HG03342 (cell line): ENCODE results near the gene KRTAP9-4.
"Not testable (repeated sequence)": the region's sequence is repeated elsewhere in the genome, so short reads cannot be mapped to it uniquely, and the experiment has no call there.

Experiments used
- ATAC-seq: cut with Tn5 transposase; IDR thresholded peaks from one replicate; pipeline ENCODE4 v1.9.1; 2021; ENCODE audit warnings: mild to moderate bottlenecking, moderate library complexity; ENCODE audit not compliant: unreplicated experiment

KRTAP9-4 gene, protein sequence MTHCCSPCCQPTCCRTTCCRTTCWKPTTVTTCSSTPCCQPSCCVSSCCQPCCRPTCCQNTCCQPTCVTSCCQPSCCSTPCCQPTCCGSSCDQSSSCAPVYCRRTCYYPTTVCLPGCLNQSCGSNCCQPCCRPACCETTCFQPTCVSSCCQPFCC

DNA sequence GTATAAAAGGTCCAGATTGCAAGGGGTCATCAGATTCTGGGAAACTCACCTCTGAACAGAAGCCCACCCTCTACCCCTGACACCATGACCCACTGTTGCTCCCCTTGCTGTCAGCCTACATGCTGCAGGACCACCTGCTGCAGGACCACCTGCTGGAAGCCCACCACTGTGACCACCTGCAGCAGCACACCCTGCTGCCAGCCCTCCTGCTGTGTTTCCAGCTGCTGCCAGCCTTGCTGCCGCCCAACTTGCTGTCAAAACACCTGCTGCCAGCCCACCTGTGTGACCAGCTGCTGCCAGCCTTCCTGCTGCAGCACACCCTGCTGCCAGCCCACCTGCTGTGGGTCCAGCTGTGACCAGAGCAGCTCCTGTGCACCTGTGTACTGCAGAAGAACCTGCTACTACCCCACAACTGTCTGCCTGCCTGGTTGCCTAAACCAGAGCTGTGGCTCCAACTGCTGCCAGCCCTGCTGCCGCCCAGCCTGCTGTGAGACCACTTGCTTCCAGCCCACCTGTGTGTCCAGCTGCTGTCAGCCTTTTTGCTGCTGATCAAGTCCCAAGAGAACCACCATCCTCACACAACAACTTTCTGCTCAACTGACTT lies at the start of gene KRTAP9-4:
KRTAP9-4 (plus strand) TSS at position 51 of the 604 bp plus-strand sequence; CDS start at position 85, 34 bp downstream.
- ATAC-seq = not testable (repeated sequence)

DNA sequence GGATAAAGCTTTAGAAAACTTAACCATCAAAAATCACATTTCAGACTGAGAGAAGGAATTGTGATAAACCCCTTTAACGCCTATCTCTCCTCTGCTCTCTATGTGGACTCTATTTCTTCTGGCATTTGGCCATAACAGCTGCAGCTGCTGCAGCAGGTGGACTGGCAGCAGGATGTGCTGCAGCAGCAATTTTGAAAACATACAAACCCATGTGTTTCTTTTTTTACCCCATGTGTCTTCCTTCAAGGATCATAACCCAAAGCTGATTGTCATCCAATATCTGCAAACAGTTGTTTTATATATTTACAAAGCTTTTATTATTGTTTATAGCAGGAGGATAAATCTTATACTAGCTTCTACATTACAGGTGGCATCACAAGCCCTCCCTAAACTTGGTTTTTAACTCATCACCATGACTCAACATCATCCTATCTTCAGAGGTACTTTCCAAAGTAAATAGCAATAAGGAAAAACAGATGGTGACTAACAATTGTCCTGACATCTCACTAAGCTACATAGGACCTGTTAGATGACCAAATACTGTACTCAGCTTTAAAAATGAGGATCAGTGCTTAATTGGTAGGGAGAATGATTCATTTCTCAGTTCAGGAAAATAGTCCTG lies 37.5 kb upstream of the KRTAP9-4 start:
- ATAC-seq = no peak

DNA sequence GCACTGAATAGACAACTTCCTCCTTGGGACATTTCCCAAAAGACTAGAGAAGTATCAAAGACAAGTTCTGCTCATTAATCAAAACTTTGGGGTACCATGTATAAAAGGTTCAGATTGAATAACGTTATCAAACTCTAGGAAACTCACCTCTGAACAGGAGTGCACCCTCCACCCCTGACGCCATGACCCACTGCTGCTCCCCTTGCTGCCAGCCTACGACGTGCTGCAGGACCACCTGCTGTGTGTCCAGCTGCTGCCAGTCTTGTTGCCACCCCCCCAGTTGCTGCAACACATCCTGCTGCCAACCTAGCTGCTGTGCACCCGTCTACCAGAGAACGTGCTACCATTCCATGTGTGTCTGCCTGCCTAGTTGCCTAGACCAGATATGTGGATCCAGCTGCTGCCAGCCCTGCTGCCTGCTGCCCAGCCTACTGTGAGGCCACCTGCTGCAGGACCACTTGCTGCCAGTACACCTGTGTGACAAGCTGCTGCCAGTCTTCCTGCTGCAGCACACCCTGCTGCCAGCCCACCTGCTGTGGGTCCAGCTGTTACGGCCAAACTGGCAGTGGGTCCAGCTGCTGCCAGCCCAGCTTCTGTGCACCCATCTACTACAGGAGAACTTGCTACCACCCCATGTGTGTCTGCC lies 36.8 kb upstream of the KRTAP9-4 start:
- no peak for ATAC-seq

DNA sequence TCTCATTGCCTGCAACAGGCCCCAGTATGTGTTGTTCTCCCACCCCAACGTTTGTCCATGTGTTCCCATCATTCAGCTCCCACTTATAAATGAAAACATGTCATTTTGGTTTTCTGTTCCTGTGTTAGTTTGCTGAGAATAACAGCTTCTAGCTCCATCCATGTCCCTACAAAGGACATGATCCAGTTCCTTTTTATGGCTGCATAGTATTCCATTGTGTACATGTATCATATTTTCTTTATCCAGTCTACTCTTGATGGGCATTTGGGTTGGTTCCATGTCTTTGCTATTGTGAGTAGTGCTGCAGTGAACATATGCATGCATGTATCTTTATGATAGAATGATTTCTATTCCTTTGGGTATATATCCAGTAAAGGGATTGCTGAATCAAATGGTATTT lies 33.8 kb upstream of the KRTAP9-4 start:
- ATAC-seq = no peak

DNA sequence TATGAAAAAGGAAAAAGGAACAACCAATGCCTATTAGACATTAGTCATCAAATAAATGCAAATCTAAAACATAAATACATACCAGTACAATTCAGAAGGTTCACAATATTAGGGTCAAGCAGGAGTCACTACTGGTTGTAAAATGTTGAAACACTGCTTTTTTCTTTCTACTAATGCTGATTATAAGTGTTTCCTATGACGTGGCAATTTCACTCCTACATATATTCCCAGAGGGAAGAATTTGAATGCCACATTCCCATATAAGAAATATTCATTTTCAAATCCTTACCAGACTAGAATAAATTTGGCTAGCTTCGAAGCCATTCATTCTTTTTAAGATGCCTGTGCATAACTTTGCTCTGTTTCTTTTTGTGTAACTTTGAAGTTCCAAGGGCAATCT lies 25.7 kb upstream of the KRTAP9-4 start:
- ATAC-seq = no peak

DNA sequence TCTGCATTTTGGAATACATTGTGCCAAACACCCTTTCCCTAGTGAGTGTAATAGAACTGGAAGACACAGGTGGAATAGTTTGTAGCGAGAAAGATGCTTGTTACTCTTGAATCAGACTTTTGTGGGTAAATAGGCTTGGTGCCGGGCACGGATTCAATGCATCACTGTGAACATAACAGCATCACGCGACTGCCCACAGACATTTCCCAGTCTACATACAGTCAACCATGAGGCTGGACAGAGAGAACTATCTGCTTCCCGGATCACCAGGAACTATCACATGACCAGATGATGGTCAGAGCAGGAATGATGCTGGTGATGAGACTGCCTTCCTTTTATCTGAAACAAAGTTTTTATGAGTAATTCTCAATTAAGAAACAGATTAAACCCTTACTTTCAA lies 23.4 kb upstream of the KRTAP9-4 start:
- ATAC-seq = no peak

DNA sequence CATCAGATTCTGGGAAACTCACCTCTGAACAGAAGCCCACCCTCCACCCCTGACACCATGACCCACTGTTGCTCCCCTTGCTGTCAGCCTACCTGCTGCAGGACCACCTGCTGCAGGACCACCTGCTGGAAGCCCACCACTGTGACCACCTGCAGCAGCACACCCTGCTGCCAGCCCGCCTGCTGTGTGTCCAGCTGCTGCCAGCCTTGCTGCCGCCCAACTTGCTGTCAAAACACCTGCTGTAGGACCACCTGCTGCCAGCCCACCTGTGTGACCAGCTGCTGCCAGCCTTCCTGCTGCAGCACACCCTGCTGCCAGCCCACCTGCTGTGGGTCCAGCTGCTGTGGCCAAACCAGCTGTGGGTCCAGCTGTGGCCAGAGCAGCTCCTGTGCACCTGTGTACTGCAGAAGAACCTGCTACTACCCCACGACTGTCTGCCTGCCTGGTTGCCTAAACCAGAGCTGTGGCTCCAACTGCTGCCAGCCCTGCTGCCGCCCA lies 22.8 kb upstream of the KRTAP9-4 start, which contains the start of gene KRTAP9-2:
KRTAP9-2 (plus strand) TSS at position 51 of the 498 bp plus-strand sequence; CDS start at position 58, 7 bp downstream.
- ATAC-seq = not testable (repeated sequence)

DNA sequence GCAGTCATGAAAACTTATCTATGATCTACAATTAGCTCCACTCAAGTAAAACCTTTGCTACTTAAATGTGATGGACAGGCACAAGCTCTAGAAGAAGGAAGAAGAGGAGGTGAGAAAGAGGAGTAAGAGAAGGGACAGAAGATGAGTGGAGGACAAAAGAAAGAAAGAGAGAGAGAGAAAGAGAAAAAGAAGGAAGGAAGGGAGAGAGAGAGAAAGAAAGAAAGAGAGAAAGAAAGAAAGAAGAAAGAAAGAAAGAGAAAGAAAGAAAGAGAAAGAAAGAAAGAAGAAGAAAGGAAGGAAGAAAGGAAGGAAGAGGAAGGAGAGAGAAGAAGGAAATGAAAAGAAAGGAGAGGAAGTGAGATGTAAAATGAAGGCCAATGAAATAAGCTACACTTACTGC lies 19.4 kb upstream of the KRTAP9-4 start:
- no peak for ATAC-seq

DNA sequence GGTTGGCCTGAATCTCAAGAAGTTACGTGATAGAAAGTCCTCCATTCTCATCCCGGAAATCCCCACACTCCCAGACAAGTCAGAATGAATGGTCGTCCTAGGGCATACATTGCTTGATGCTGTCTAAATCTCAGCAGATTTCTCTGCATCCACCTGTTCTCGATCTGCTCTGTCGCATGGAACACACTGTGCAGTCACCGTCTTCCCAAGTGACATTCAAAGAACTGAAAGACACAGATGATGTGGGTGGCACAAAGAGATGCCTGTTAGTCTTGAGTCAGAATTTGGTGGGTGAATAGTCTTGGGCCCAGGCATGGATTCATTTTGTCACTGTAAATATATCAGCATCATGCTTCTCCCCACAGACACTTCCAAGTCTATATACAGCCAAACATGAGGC lies 17.8 kb upstream of the KRTAP9-4 start:
- ATAC-seq = no peak

DNA sequence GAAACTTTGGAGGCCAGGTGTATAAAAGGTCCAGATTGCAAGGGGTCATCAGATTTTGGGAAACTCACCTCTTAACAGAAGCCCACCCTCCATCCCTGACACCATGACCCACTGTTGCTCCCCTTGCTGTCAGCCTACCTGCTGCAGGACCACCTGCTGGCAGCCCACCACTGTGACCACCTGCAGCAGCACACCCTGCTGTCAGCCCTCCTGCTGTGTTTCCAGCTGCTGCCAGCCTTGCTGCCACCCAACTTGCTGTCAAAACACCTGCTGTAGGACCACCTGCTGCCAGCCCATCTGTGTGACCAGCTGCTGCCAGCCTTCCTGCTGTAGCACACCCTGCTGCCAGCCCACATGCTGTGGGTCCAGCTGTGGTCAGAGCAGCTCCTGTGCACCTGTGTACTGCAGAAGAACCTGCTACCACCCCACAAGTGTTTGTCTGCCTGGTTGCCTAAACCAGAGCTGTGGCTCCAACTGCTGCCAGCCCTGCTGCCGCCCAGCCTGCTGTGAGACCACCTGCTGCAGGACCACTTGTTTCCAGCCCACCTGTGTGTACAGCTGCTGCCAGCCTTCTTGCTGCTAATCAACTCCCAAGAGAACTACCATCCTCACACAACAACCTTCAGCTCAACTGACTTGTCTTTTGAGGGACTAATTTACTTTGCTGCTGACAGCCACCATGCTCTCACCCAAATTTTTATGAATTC lies 16.9 kb upstream of the KRTAP9-4 start, which contains the start of gene KRTAP9-3:
KRTAP9-3 (plus strand) TSS at position 51 of the 707 bp plus-strand sequence; CDS start at position 104, 53 bp downstream.
- ATAC-seq = not testable (repeated sequence)

DNA sequence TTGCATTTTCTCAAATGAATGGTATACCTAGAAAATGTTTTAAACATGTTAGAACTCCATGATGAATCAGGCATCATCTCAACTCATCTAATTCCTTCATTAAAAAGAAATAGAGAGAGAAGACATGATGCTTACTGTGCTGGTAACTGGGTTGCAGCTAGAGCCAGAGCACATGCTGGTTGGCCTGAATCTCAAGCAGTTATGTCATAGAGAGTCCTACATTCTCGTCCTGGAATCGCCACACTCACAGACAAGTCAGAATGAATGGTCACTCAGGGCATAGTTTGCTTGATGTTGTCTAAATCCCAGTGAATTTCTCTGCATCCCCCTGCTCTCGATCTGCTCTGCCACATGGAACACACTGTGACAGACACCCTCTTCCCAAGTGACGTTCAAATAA lies 12.4 kb upstream of the KRTAP9-4 start:
- not testable (repeated sequence) for ATAC-seq

DNA sequence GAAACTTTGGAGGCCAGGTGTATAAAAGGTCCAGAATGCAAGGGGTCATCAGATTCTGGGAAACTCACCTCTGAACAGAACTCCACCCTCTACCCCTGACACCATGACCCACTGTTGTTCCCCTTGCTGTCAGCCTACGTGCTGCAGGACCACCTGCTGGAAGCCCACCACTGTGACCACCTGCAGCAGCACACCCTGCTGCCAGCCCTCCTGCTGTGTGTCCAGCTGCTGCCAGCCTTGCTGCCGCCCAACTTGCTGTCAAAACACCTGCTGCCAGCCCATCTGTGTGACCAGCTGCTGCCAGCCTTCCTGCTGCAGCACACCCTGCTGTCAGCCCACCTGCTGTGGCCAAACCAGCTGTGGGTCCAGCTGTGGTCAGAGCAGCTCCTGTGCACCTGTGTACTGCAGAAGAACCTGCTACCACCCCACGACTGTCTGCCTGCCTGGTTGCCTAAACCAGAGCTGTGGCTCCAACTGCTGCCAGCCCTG lies 11.5 kb upstream of the KRTAP9-4 start, which contains the start of gene KRTAP9-8:
KRTAP9-8 (plus strand) TSS at position 51 of the 489 bp plus-strand sequence; CDS start at position 104, 53 bp downstream.
- ATAC-seq = not testable (repeated sequence)

DNA sequence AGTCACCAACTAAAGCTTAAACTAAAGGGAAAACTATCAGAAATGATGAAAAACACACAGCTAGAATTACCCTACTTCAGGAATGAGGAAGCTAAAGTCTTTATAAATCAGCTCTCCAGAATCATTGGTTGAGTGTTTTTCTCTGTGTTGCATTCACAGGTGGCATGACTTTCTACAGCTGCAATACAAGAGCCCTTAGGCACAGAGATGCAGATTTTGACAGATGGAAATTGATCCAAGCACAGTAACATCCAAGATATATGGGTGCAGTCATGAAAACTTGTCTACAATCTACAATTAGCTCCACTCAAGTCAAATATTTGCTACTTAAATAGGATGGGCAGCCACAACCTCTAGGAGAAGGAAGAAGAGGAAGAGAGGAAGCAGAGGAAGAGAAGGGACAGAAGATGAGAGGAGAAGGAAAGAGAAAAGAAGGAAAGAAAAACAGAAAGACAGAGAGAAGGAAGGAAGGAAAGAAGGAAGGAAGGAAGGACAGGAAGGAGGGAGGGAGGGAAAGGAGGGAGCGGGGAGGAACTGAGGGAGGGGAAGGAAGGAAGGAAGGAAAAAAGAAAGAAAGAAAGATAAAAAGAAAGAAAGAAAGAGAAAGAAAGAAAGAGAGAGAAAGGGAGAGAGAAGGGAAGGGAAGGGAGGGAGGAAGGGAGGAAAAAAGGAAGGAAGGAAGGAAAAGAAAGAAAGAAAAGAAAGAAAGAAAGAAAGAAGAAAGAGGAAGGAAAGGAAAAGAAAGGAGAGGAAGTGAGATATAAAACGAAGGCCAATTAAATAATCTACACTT lies 2.3 kb upstream of the KRTAP9-4 start:
- ATAC-seq = not testable (repeated sequence)

DNA sequence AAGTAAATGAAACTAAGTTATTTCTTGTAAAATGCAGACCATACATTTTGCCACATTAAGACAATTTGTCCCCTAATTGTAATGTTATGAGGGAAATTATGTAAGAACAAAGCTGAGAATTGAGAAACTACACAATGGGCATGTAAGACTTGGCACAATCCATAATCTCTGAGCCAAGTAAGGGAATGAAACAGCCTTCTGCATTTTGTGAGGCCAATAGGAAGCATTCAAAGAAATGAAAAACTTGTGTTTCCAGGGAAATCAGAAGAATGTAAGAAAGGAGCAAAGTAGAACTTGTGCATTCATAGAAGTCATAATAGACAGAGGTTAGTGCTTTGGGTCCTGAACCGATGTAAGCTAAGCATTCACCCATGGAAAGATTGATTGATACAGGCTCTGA lies 1.8 kb downstream of the KRTAP9-4 start:
- no peak for ATAC-seq

DNA sequence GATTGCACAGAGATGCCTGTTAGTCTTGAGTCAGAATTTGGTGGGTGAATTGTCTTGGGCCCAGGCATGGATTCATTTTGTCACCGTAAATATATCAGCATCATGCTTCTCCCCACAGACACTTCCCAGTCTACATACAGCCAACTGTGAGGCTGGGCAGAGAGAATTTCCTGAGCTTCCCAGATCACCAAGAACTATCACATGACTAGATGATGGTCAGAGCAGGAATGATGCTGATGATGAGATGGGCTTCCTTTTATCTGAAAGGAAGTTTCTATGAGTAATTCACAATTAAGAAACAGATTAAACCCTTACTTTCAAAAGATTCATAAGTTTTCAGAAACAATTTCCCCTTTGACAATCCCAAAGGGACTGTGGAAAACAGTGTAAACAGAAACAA lies 5.4 kb downstream of the KRTAP9-4 start:
- ATAC-seq = no peak

DNA sequence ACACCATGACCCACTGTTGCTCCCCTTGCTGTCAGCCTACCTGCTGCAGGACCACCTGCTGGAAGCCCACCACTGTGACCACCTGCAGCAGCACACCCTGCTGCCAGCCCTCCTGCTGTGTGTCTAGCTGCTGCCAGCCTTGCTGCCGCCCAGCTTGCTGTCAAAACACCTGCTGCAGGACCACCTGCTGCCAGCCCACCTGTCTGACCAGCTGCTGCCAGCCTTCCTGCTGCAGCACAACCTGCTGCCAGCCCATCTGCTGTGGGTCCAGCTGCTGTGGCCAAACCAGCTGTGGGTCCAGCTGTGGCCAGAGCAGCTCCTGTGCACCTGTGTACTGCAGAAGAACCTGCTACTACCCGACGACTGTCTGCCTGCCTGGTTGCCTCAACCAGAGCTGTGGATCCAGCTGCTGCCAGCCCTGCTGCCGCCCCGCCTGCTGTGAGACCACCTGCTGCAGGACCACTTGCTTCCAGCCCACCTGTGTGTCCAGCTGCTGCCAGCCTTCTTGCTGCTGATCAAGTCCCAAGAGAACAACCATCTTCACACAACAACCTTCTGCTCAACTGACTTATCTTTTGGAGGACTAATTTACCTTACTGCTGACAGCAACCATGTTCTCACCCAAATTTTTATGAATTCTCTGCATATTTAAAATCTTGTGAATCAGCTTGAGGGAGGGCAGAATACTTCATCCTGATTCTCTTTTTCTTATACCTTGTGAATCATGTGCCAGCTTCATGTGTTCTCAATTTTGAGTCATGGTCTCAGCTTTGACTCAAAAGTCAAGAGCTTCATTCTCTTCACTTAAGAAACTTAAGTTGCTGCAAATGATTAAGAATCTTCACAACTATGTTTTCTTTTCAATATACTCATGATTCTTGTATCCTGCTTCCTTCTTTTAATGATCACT lies 6.1 kb downstream of the KRTAP9-4 start, which contains the start of gene KRTAP9-9:
KRTAP9-9 (plus strand) TSS at position 4 of the 910 bp plus-strand sequence.
- not testable (repeated sequence) for ATAC-seq

DNA sequence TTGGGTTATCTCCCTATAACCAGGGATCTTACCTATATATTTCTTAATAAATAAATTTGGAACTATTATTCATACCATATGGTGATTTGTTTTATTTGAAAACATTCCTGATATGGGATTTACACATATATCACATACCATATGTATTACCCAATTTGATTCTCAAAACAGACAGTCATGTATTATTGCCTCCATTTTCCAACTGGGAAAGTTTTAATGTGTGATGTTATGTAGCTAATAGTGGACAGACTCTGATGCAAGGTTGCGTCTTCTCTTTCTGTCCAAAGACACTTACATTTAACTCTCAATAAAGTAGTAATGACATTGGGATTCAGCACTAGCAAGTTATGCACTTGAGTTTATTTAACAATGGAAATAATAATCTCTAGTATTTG lies 6.8 kb downstream of the KRTAP9-4 start:
- ATAC-seq = no peak

DNA sequence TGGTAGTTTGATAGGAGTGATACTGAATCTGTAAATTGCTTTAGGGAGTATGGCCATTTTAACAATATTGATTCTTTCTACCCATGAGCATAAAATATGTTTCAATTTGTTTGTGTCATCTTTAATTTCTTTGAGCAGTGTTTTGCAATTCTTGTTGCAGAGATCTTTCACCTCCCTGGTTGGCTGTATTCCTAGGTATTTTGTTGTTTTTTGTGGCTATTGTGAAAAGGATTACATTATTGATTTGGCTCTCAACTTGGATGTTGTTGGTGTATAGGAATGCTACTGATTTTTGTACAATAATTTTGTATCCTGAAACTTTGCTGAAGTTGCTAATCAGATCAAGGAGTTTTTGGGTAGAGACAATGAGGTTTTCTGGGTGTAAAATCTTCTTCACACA lies 8.9 kb downstream of the KRTAP9-4 start:
- ATAC-seq = no peak

DNA sequence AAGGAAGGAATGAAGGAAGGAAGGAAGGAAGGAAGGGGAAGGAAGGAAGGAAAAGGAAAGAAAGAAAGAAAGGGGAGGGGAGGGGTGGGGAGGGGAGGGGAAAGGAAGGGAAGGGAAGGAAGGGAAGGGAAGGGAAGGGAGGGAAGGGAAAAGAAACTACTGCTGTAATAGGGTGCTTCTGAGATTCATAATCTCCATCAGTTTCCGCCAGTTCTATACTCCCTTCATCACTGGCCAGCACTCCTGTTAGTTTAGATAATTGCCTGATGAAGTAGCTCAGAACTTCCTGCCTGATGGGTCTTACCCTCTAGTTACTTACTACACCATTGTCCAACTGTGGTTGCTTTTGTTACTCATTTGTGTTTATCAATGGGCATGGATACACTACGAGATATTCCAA lies 13.7 kb downstream of the KRTAP9-4 start:
- no peak for ATAC-seq
